ENCODE measurements around the gene VTI1A.

- TF ChIP-seq ZNF175 (tag by site-specific recombination; IDR thresholded peaks at IDR 0.05) (no peak), CTCF (tag by site-specific recombination; IDR thresholded peaks at IDR 0.05) (no peak), REPIN1 (tag by site-specific recombination; IDR thresholded peaks at IDR 0.05; ENCODE audit: low read depth) (no peak), PRDM4 (tag by site-specific recombination; IDR thresholded peaks at IDR 0.05) (no peak), ZBTB44 (tag by site-specific recombination; IDR thresholded peaks at IDR 0.05) (no peak), ZBTB8A (tag by site-specific recombination; IDR thresholded peaks at IDR 0.05) (no peak), HOXA7 (CRISPR knock-in tag; IDR thresholded peaks at IDR 0.05; ENCODE audit: borderline replicate concordance) (no peak), ZNF37A (tag by site-specific recombination; IDR thresholded peaks at IDR 0.05) (no peak), ZNF311 (tag by site-specific recombination; IDR thresholded peaks at IDR 0.05; ENCODE audit: borderline replicate concordance) (no peak)
Observed at GRCh38 chr10:112558476-112559142, 111.6 kb downstream of the VTI1A start.
